ENCODE measurements around the gene ZDHHC18.

- TF ChIP-seq, protein P1, sequence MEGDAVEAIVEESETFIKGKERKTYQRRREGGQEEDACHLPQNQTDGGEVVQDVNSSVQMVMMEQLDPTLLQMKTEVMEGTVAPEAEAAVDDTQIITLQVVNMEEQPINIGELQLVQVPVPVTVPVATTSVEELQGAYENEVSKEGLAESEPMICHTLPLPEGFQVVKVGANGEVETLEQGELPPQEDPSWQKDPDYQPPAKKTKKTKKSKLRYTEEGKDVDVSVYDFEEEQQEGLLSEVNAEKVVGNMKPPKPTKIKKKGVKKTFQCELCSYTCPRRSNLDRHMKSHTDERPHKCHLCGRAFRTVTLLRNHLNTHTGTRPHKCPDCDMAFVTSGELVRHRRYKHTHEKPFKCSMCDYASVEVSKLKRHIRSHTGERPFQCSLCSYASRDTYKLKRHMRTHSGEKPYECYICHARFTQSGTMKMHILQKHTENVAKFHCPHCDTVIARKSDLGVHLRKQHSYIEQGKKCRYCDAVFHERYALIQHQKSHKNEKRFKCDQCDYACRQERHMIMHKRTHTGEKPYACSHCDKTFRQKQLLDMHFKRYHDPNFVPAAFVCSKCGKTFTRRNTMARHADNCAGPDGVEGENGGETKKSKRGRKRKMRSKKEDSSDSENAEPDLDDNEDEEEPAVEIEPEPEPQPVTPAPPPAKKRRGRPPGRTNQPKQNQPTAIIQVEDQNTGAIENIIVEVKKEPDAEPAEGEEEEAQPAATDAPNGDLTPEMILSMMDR (IDR thresholded peaks at IDR 0.05): no peak
- TF ChIP-seq POLR2A (IDR thresholded peaks at IDR 0.05): no peak
These were observed 4.6 kb downstream of the ZDHHC18 start for GRCh38 chr1:26831059-26831458.
